GM18507 (cell line): ENCODE results near the gene EMSY.

Experiments
- DNase-seq: peaks from one replicate; pipeline ENCODE4 v3.0.0; 2011; ENCODE audit warnings: low read depth; ENCODE audit not compliant: insufficient read length; ENCODE audit errors: extremely low spot score
- FAIRE-seq: peaks from 2 replicates; lab custom pipeline; 2011; peaks lifted over from hg19 to GRCh38; lab: Jason Lieb, UNC

EMSY gene

GRCh38 chr11:76448506-76448905, 3.7 kb downstream of the EMSY start:
- no peak for DNase-seq
- FAIRE-seq, result no peak

GRCh38 chr11:76453248-76453647, 8.4 kb downstream of the EMSY start:
- FAIRE-seq (no peak), DNase-seq (no peak)

GRCh38 chr11:76455331-76455730, 10.5 kb downstream of the EMSY start:
- no peak for DNase-seq
- no peak for FAIRE-seq

- FAIRE-seq (no peak), DNase-seq (no peak)
These were observed 11.1 kb downstream of the EMSY start for GRCh38 chr11:76455931-76456330.

GRCh38 chr11:76456571-76456970, 11.8 kb downstream of the EMSY start:
- no peak for DNase-seq
- FAIRE-seq, result no peak

- DNase-seq, result no peak
- FAIRE-seq, result no peak
These were observed 14.5 kb downstream of the EMSY start for GRCh38 chr11:76459299-76459698.

- FAIRE-seq (no peak), DNase-seq (no peak)
These were observed 15.0 kb downstream of the EMSY start for GRCh38 chr11:76459846-76460245.

GRCh38 chr11:76462317-76462716, 17.5 kb downstream of the EMSY start:
- DNase-seq (no peak), FAIRE-seq (no peak)

- FAIRE-seq, result no peak
- no peak for DNase-seq
These were observed 20.9 kb downstream of the EMSY start for GRCh38 chr11:76465701-76466100.

GRCh38 chr11:76466666-76467065, 21.8 kb downstream of the EMSY start:
- no peak for FAIRE-seq
- DNase-seq, result no peak

- FAIRE-seq (no peak), DNase-seq (no peak)
These were observed 24.3 kb downstream of the EMSY start for GRCh38 chr11:76469141-76469540.

GRCh38 chr11:76471382-76471781, 26.6 kb downstream of the EMSY start:
- DNase-seq (no peak), FAIRE-seq (peak; percentile 15)

- FAIRE-seq, result no peak
- no peak for DNase-seq
These were observed 35.4 kb downstream of the EMSY start for GRCh38 chr11:76480241-76480640.

GRCh38 chr11:76491644-76492043, 46.8 kb downstream of the EMSY start:
- no peak for FAIRE-seq
- no peak for DNase-seq

- DNase-seq (no peak), FAIRE-seq (no peak)
These were observed 48.2 kb downstream of the EMSY start for GRCh38 chr11:76493040-76493439.

GRCh38 chr11:76493626-76494539, 49.1 kb downstream of the EMSY start:
- FAIRE-seq (no peak), DNase-seq (no peak)

GRCh38 chr11:76495019-76495418, 50.2 kb downstream of the EMSY start:
- DNase-seq (no peak), FAIRE-seq (no peak)

- DNase-seq, result no peak
- no peak for FAIRE-seq
These were observed 51.4 kb downstream of the EMSY start for GRCh38 chr11:76496174-76496573.

GRCh38 chr11:76501526-76502202, 56.8 kb downstream of the EMSY start:
- FAIRE-seq (no peak), DNase-seq (no peak)

- FAIRE-seq, result no peak
- DNase-seq, result no peak
These were observed 62.0 kb downstream of the EMSY start for GRCh38 chr11:76506833-76507232.
